Choroid plexus epithelial cell (primary cell): ENCODE measurements around the gene RACGAP1.

Source experiments
- DNase-seq: peaks from one replicate; pipeline ENCODE4 v3.0.0-alpha.2; 2010; ENCODE audit warnings: low read depth
- H3K4me3 ChIP-seq: 2 replicates; pipeline ENCODE4 v1.5.1; 2011; ENCODE audit warnings: low read depth, mild to moderate bottlenecking, control low read depth, low read length, moderate library complexity
- TF ChIP-seq, protein P1 (sequence below): conservative IDR thresholded peaks from 2 replicates; pipeline ENCODE4 v1.5.1; 2011; ENCODE audit warnings: low read depth, mild to moderate bottlenecking, control low read depth, inconsistent platforms, low read length, moderate library complexity

Gene RACGAP1

DNA sequence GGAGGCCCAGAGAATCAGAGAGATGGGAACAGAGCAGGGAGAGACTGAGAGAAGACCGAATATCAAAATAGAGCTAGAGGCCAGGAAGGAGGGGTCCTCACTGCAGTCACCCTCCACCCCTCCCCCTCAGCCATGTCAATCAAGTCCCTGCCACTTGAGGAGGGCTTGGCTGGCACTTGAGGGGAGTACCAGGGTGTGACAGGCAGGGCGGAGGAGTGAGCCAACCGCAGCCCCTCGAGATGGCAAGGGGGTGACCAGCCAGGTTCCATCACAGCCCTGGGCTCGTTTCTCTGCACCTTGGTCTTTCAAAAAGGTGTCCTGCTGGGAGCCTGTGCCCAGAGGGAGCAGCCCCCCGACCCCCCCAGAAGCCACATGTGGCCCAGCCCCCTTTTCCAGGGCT lies 59.5 kb downstream of the RACGAP1 start:
- no peak overlapping the region for H3K4me3 ChIP-seq
- DNase-seq = no peak
- TF ChIP-seq, protein P1, sequence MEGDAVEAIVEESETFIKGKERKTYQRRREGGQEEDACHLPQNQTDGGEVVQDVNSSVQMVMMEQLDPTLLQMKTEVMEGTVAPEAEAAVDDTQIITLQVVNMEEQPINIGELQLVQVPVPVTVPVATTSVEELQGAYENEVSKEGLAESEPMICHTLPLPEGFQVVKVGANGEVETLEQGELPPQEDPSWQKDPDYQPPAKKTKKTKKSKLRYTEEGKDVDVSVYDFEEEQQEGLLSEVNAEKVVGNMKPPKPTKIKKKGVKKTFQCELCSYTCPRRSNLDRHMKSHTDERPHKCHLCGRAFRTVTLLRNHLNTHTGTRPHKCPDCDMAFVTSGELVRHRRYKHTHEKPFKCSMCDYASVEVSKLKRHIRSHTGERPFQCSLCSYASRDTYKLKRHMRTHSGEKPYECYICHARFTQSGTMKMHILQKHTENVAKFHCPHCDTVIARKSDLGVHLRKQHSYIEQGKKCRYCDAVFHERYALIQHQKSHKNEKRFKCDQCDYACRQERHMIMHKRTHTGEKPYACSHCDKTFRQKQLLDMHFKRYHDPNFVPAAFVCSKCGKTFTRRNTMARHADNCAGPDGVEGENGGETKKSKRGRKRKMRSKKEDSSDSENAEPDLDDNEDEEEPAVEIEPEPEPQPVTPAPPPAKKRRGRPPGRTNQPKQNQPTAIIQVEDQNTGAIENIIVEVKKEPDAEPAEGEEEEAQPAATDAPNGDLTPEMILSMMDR = no peak

DNA sequence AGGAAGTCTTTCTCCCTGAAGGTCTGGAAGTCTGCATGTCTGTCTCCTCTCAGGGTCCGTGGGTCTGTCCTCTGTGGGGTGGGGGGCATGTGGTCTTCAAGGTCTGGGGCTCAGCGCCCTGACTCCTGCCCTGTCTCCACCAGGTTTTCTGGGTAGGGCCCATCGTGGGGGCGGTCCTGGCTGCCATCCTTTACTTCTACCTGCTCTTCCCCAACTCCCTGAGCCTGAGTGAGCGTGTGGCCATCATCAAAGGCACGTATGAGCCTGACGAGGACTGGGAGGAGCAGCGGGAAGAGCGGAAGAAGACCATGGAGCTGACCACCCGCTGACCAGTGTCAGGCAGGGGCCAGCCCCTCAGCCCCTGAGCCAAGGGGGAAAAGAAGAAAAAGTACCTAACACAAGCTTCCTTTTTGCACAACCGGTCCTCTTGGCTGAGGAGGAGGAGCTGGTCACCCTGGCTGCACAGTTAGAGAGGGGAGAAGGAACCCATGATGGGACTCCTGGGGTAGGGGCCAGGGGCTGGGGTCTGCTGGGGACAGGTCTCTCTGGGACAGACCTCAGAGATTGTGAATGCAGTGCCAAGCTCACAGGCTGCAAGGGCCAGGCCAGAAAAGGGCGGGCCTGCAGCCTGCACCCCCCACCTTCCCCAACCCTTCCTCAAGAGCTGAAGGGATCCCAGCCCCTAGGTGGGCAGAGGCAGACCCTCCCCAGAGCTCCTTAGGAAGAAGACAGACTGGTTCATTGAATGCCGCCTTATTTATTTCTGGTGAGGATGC lies 60.3 kb downstream of the RACGAP1 start:
- DNase-seq = no peak
- no peak overlapping the region for H3K4me3 ChIP-seq
- TF ChIP-seq, protein P1 = no peak

DNA sequence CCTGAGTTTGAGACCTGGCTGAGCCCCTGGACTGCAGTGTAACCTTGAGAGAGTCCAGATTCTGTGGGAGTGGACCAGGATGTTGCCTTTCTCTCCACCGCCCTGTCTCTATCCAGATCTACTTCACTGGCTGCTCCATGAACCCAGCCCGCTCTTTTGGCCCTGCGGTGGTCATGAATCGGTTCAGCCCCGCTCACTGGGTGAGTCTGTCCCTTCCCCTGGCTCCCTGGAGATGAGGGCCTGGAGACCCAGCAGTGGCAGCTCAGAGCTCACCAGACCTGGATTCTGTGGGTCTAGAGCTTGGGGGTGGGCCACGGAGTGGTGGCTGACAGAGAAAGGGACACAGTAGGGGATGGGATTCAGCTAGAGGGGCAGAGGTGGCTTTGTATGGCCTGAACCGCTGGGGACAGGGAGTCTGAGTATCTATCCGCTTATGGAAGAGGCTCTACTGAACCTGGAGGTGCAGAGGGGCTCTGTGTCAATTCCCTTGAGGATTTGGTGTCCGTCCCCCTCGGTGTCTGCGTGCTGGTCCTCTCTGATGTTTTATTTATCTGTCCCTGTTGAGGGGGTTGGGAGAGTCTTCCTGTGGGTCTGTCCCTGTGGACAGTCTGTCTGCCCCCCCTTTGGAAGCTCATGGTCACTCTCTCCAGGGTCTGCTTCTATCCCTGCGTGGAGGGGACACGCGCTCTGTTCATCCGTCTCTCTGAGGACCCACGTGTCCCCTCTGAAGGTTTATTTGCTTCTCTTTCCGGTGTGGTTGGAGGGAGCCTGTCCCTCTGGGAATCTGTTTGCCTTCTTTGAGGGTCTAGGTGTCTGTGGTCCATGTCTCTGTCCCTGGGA lies 61.1 kb downstream of the RACGAP1 start:
- no peak overlapping the region for H3K4me3 ChIP-seq
- DNase-seq = no peak
- TF ChIP-seq, protein P1 = no peak

DNA sequence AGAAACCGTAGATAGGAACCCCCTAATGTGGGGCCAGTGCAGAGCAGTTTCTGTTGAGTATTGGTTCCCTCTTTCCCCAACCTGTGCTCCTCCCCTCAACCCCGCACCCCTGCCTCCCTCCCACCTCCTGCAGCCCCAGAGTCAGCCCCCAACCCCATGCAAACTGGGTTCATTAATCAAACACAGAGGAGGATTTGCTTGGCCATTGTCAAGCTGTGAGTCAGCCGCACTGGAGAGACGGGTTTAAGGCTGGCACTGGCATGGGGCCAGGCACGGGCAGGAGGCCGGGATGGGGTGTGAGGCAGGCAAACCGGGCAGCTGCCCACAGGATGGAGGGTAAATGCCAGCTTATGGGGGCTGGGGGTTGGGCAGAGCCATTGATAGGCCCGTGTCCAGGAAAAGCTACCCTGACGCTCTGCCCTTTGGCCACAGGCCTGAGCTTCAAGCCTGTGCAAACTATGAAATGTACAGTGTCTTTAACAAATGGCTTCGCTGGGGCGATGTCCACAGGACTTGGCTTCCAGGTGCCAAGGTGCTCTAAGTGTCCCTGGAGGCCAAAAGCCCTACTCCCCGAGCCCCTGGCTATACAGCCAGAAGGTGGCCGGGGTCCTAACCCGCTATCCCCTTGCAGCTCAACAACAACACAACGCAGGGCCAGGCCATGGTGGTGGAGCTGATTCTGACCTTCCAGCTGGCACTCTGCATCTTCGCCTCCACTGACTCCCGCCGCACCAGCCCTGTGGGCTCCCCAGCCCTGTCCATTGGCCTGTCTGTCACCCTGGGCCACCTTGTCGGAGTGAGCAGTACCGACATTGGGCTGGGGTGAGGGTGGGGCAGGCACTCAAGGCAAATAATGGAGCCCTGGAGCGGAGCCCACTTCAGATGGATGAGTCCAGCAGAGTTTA lies 62.2 kb downstream of the RACGAP1 start:
- no peak overlapping the region for H3K4me3 ChIP-seq
- TF ChIP-seq, protein P1 = no peak
- DNase-seq = no peak

DNA sequence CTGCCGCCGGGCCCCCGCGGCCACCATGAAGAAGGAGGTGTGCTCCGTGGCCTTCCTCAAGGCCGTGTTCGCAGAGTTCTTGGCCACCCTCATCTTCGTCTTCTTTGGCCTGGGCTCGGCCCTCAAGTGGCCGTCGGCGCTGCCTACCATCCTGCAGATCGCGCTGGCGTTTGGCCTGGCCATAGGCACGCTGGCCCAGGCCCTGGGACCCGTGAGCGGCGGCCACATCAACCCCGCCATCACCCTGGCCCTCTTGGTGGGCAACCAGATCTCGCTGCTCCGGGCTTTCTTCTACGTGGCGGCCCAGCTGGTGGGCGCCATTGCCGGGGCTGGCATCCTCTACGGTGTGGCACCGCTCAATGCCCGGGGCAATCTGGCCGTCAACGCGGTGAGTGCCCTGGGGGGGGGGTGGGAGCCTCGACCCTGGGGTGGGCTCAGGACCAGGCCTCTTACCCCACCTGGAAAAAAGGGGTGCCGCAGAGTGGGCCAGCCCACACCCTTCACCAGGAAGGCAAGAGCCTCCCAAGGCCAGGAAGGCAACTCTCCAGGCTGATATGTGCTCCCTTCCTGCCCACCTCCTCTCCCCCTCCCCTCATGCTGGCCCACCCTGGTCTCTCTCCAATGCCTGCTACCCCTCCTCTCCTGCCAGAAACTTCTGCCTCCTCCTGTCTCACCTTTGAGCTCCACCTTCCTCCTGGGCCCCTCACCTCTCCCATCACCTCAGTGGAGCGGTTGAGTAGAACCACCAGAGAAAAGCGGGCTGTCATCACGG lies 63.1 kb downstream of the RACGAP1 start:
- TF ChIP-seq, protein P1 = no peak
- H3K4me3 ChIP-seq = no peak overlapping the region
- no peak for DNase-seq
